Measurements from ENCODE around the gene VRK2.
"Not testable (repeated sequence)": the region's sequence is repeated elsewhere in the genome, so short reads cannot be mapped to it uniquely, and the experiment has no call there.

VRK2 gene

GRCh38 chr2:58099096-58099769 lies 52.6 kb downstream of the VRK2 start:
- DNase-seq, result no peak
- in situ Hi-C loops (cut with MboI; ENCODE audit: low pct_unique_long_range_greater_than_20kb, low sequenced_read_pairs), result no loop called here

GRCh38 chr2:58101500-58101899 lies 54.9 kb downstream of the VRK2 start:
- in situ Hi-C loops (cut with MboI; ENCODE audit: low pct_unique_long_range_greater_than_20kb, low sequenced_read_pairs), result no loop called here
- DNase-seq, result no peak

DNA sequence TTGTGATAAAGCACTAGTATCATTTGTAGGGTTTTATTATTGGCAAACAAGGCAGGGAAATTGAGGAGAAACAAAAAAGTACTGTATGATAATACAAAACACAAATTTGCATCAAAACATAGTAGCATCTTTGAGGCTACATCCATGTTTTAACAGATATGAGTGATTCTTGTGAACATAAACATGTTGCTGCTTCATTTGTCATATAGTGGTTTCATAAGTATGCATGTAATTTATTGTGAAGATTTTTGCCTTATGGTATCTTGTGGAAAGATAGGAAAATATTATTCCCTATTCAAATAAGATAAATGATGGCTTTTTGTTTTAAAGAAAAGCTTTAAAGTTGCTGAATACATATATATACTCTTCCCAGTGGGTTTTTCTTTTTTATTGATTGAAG lies 60.3 kb downstream of the VRK2 start:
- in situ Hi-C loops (cut with MboI; ENCODE audit: low pct_unique_long_range_greater_than_20kb, low sequenced_read_pairs), result no loop called here
- DNase-seq, result no peak

GRCh38 chr2:58107803-58108710 lies 61.5 kb downstream of the VRK2 start:
- in situ Hi-C loops (cut with MboI; ENCODE audit: low pct_unique_long_range_greater_than_20kb, low sequenced_read_pairs), result no loop called here
- no peak for DNase-seq

DNA sequence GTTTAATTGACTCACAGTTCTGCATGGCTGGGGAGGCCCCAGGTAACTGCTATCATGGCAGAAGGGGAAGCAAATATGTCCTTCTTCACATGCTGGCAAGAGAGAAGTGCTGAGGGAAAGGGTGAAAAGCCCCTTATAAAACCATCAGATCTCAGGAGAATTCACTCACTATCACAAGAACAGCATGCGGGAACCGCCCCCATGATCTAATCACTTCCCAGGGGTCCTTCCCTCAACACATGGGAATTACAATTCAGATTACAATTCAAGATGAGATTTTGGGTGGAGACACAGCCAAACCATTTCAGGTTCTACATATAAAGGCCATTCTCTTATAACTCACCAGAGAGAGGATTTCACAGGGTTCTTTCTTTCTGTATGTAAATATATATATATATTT lies 62.9 kb downstream of the VRK2 start:
- DNase-seq, result no peak
- in situ Hi-C loops (cut with MboI; ENCODE audit: low pct_unique_long_range_greater_than_20kb, low sequenced_read_pairs), result no loop called here

DNA sequence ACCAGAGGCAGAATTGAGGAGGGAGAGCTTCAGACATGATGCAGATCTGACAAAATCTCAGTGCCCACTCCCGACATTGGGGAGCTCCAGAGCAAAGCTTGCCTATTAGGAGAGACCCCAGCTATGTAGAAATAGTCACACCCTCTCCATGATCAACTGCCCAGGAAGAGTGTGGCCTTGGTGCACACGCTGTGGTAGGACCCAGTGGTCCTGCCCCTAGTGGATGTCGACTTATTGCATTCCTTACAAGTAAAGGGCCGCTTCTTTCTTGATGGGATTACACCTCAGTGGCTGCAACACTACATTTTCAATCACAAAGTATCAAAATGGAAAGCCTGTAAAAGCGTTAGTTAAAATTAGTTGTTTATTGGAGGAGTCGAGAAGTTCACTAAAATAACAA lies 64.2 kb downstream of the VRK2 start:
- in situ Hi-C loops (cut with MboI; ENCODE audit: low pct_unique_long_range_greater_than_20kb, low sequenced_read_pairs), result no loop called here
- DNase-seq, result no peak

DNA sequence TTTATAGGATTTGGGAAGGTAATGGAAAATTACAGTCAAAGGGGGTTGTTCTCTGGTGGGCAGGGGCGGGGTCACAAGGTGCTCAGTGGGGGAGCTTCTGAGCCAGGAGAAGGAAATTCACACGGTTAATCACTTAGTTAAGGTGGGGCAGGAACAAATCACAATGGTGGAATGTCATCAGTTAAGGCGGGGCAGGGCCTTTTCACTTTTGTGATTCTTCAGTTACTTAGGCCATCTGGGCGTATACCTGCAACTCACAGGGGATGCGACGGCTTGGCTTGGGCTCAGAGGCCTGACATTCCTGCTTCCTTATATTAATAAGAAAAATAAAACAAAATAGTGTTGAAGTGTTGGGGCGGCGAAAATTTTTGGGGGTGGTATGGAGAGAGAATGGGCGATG lies 67.0 kb downstream of the VRK2 start:
- DNase-seq; in situ Hi-C loops (cut with MboI; ENCODE audit: low pct_unique_long_range_greater_than_20kb, low sequenced_read_pairs): not testable (repeated sequence)

GRCh38 chr2:58120626-58121229 lies 74.1 kb downstream of the VRK2 start:
- no peak for DNase-seq
- in situ Hi-C loops (cut with MboI; ENCODE audit: low pct_unique_long_range_greater_than_20kb, low sequenced_read_pairs), result no loop called here

- in situ Hi-C loops (cut with MboI; ENCODE audit: low pct_unique_long_range_greater_than_20kb, low sequenced_read_pairs), result no loop called here
- DNase-seq, result no peak
These were observed 75.4 kb downstream of the VRK2 start for GRCh38 chr2:58122040-58122439.

GRCh38 chr2:58122540-58122939 lies 75.9 kb downstream of the VRK2 start:
- in situ Hi-C loops (cut with MboI; ENCODE audit: low pct_unique_long_range_greater_than_20kb, low sequenced_read_pairs), result no loop called here
- no peak for DNase-seq

- DNase-seq, result no peak
- in situ Hi-C loops (cut with MboI; ENCODE audit: low pct_unique_long_range_greater_than_20kb, low sequenced_read_pairs), result no loop called here
These were observed 80.5 kb downstream of the VRK2 start for GRCh38 chr2:58127111-58127510.

DNA sequence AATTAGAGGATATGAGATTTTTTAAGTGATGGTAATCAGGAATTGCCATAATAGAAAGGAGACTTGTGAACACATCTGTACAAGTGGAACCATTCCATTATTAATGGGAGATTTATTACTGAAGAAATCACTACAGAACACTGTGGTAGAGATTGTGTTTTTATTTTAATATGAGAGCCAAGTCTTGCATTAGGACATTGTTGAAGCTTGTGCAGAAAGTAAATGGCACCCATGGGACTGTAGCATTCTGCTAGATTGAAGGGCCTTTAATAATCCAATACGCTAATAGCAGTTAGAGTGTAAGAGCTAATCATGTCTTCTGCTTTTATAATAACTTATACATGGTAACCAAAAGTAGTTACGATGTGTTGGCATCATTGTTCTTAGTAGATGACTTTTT lies 83.6 kb downstream of the VRK2 start:
- DNase-seq, result no peak
- in situ Hi-C loops (cut with MboI; ENCODE audit: low pct_unique_long_range_greater_than_20kb, low sequenced_read_pairs), result no loop called here

GRCh38 chr2:58131191-58132011 lies 84.8 kb downstream of the VRK2 start:
- in situ Hi-C loops (cut with MboI; ENCODE audit: low pct_unique_long_range_greater_than_20kb, low sequenced_read_pairs), result no loop called here
- no peak for DNase-seq

DNA sequence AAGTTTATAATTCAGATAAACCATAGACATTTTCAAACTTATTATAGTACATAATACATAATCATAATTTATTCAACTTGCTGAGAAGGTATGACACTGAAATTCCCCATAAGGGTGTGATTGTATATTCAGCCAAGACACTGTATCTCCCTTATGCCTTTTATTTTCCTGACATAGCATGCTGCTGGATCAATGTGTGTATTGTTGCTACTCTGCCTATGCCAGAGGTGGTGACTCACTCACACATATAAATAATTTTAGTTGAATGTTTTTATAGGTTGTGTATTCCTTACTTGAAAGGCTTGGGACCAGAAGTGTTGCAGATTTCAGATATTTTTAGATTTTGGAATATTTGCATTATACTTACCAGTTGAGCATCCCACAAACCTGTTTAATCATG lies 86.8 kb downstream of the VRK2 start:
- DNase-seq, result no peak
- in situ Hi-C loops (cut with MboI; ENCODE audit: low pct_unique_long_range_greater_than_20kb, low sequenced_read_pairs), result no loop called here

DNA sequence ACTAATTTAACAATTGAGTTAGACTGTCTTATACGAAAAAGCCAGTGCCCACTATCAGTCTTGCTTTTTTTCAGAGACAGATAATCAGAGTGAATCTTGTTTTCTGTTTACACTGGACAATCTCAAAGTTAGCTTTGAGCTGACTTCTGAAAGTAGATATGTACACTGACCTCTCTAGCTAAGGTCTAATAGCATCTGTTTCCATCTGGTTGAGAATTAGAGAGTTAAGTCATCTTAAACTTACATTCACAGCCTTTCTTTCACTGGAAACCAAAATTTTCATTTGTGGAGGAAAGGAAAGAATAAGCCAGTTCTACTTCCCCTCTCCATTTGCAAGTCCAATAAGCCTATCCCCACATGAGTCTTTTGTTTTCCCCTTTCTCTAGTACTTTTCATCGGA lies 89.3 kb downstream of the VRK2 start:
- in situ Hi-C loops (cut with MboI; ENCODE audit: low pct_unique_long_range_greater_than_20kb, low sequenced_read_pairs), result no loop called here
- no peak for DNase-seq

DNA sequence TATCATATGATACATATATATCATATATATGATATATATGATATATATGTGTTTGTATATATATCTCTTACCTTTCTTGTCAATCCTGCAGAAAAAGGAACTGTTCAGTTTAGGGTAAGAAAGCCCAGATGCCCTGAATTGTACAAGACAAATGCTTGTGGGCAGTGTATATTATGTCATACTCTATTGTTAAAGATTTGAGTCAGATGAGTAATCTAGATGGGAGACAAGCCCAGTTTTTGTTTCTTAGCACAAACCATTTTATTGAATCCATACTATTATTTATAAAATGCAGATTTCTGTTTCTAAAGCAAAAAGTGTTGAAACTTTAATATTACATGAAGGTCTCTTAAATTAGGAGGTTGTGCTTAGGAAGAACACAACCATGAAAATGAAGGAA lies 90.6 kb downstream of the VRK2 start:
- DNase-seq, result no peak
- in situ Hi-C loops (cut with MboI; ENCODE audit: low pct_unique_long_range_greater_than_20kb, low sequenced_read_pairs), result no loop called here

GRCh38 chr2:58137856-58138255 lies 91.2 kb downstream of the VRK2 start:
- no peak for DNase-seq
- in situ Hi-C loops (cut with MboI; ENCODE audit: low pct_unique_long_range_greater_than_20kb, low sequenced_read_pairs), result no loop called here

GRCh38 chr2:58138396-58139030 lies 91.9 kb downstream of the VRK2 start:
- in situ Hi-C loops (cut with MboI; ENCODE audit: low pct_unique_long_range_greater_than_20kb, low sequenced_read_pairs), result no loop called here
- DNase-seq, result no peak

GRCh38 chr2:58140508-58141072 lies 94.0 kb downstream of the VRK2 start:
- no peak for DNase-seq
- in situ Hi-C loops (cut with MboI; ENCODE audit: low pct_unique_long_range_greater_than_20kb, low sequenced_read_pairs), result no loop called here
